ENCODE measurements around the gene VPREB1.

Gene VPREB1

GRCh38 chr22:22244316-22245250 is at the start of gene VPREB1:
TSS of gene VPREB1 (plus strand) at chr22:22244786. CDS start at chr22:22244814, 28 bp downstream.
- Histone ChIP-seq H3K27me3 (replicated peaks; ENCODE audit: control insufficient read depth, insufficient read depth, low read length) (peaks cover 62% of the 10 kb centered on the region), H3K9me3 (ENCODE audit: control insufficient read depth, low read length) (no peaks in the 10 kb centered on the region), H3K4me1 (ENCODE audit: control insufficient read depth, insufficient read depth, low read length) (no peaks in the 10 kb centered on the region), H3K9ac (ENCODE audit: low read length) (no peak within 1 kb of the TSS), H3K36me3 (ENCODE audit: control insufficient read depth, insufficient read depth, low read length, severe bottlenecking) (no peaks in the 10 kb centered on the region), H3K4me3 (ENCODE audit: low read length) (no peak within 1 kb of the TSS)
- DNase-seq (ENCODE audit: low read depth), result no peak

- no peak for DNase-seq (ENCODE audit: low read depth)
- Histone ChIP-seq H3K36me3 (ENCODE audit: control insufficient read depth, insufficient read depth, low read length, severe bottlenecking) (no peaks in the 10 kb centered on the region), H3K4me1 (ENCODE audit: control insufficient read depth, insufficient read depth, low read length) (no peaks in the 10 kb centered on the region), H3K4me3 (ENCODE audit: low read length) (no peak overlapping the region), H3K9ac (ENCODE audit: low read length) (no peak overlapping the region), H3K27me3 (replicated peaks; ENCODE audit: control insufficient read depth, insufficient read depth, low read length) (peaks cover 45% of the 10 kb centered on the region), H3K9me3 (ENCODE audit: control insufficient read depth, low read length) (no peaks in the 10 kb centered on the region)
Measured at GRCh38 chr22:22194931-22195264, 49.7 kb upstream of the VPREB1 start.

GRCh38 chr22:22195265-22196017 is 49.1 kb upstream of the VPREB1 start:
- no peak overlapping the region for H3K4me3 ChIP-seq (ENCODE audit: low read length)
- peak; percentile 52 for DNase-seq (ENCODE audit: low read depth)
- H3K4me1 ChIP-seq (ENCODE audit: control insufficient read depth, insufficient read depth, low read length), result no peaks in the 10 kb centered on the region
- no peaks in the 10 kb centered on the region for H3K36me3 ChIP-seq (ENCODE audit: control insufficient read depth, insufficient read depth, low read length, severe bottlenecking)
- no peak overlapping the region for H3K9ac ChIP-seq (ENCODE audit: low read length)
- H3K27me3 ChIP-seq (replicated peaks; ENCODE audit: control insufficient read depth, insufficient read depth, low read length), result peaks cover 50% of the 10 kb centered on the region
- H3K9me3 ChIP-seq (ENCODE audit: control insufficient read depth, low read length), result no peaks in the 10 kb centered on the region

GRCh38 chr22:22196018-22196533 is 48.5 kb upstream of the VPREB1 start:
- H3K4me1 ChIP-seq (ENCODE audit: control insufficient read depth, insufficient read depth, low read length), result no peaks in the 10 kb centered on the region
- H3K4me3 ChIP-seq (ENCODE audit: low read length), result no peak overlapping the region
- no peak for DNase-seq (ENCODE audit: low read depth)
- no peaks in the 10 kb centered on the region for H3K36me3 ChIP-seq (ENCODE audit: control insufficient read depth, insufficient read depth, low read length, severe bottlenecking)
- no peaks in the 10 kb centered on the region for H3K9me3 ChIP-seq (ENCODE audit: control insufficient read depth, low read length)
- peaks cover 56% of the 10 kb centered on the region for H3K27me3 ChIP-seq (replicated peaks; ENCODE audit: control insufficient read depth, insufficient read depth, low read length)
- no peak overlapping the region for H3K9ac ChIP-seq (ENCODE audit: low read length)

GRCh38 chr22:22196833-22197477 is 47.6 kb upstream of the VPREB1 start:
- Histone ChIP-seq H3K27me3 (replicated peaks; ENCODE audit: control insufficient read depth, insufficient read depth, low read length) (peaks cover 64% of the 10 kb centered on the region), H3K36me3 (ENCODE audit: control insufficient read depth, insufficient read depth, low read length, severe bottlenecking) (no peaks in the 10 kb centered on the region)
- DNase-seq (ENCODE audit: low read depth), result no peak

GRCh38 chr22:22197993-22198402 is 46.6 kb upstream of the VPREB1 start:
- no peak overlapping the region for H3K4me3 ChIP-seq (ENCODE audit: low read length)
- DNase-seq (ENCODE audit: low read depth), result no peak
- H3K9ac ChIP-seq (ENCODE audit: low read length), result no peak overlapping the region
- no peaks in the 10 kb centered on the region for H3K36me3 ChIP-seq (ENCODE audit: control insufficient read depth, insufficient read depth, low read length, severe bottlenecking)
- H3K4me1 ChIP-seq (ENCODE audit: control insufficient read depth, insufficient read depth, low read length), result no peaks in the 10 kb centered on the region
- H3K9me3 ChIP-seq (ENCODE audit: control insufficient read depth, low read length), result no peaks in the 10 kb centered on the region
- peaks cover 67% of the 10 kb centered on the region for H3K27me3 ChIP-seq (replicated peaks; ENCODE audit: control insufficient read depth, insufficient read depth, low read length)

More at GRCh38 chr22:22196833-22197477, 47.6 kb upstream of the VPREB1 start:
- Histone ChIP-seq H3K9ac (ENCODE audit: low read length) (no peak overlapping the region), H3K4me3 (ENCODE audit: low read length) (no peak overlapping the region), H3K9me3 (ENCODE audit: control insufficient read depth, low read length) (no peaks in the 10 kb centered on the region), H3K4me1 (ENCODE audit: control insufficient read depth, insufficient read depth, low read length) (no peaks in the 10 kb centered on the region)

GRCh38 chr22:22198751-22199150 is 45.8 kb upstream of the VPREB1 start:
- H3K4me3 ChIP-seq (ENCODE audit: low read length), result no peak overlapping the region
- no peaks in the 10 kb centered on the region for H3K36me3 ChIP-seq (ENCODE audit: control insufficient read depth, insufficient read depth, low read length, severe bottlenecking)
- H3K9me3 ChIP-seq (ENCODE audit: control insufficient read depth, low read length), result no peaks in the 10 kb centered on the region
- DNase-seq (ENCODE audit: low read depth), result no peak
- no peaks in the 10 kb centered on the region for H3K4me1 ChIP-seq (ENCODE audit: control insufficient read depth, insufficient read depth, low read length)
- no peak overlapping the region for H3K9ac ChIP-seq (ENCODE audit: low read length)
- peaks cover 73% of the 10 kb centered on the region for H3K27me3 ChIP-seq (replicated peaks; ENCODE audit: control insufficient read depth, insufficient read depth, low read length)

- H3K36me3 ChIP-seq (ENCODE audit: control insufficient read depth, insufficient read depth, low read length, severe bottlenecking), result no peaks in the 10 kb centered on the region
- no peak overlapping the region for H3K4me3 ChIP-seq (ENCODE audit: low read length)
- H3K9ac ChIP-seq (ENCODE audit: low read length), result no peak overlapping the region
- no peaks in the 10 kb centered on the region for H3K9me3 ChIP-seq (ENCODE audit: control insufficient read depth, low read length)
- H3K27me3 ChIP-seq (replicated peaks; ENCODE audit: control insufficient read depth, insufficient read depth, low read length), result peaks cover 73% of the 10 kb centered on the region
- DNase-seq (ENCODE audit: low read depth), result no peak
- H3K4me1 ChIP-seq (ENCODE audit: control insufficient read depth, insufficient read depth, low read length), result no peaks in the 10 kb centered on the region
Measured at GRCh38 chr22:22199634-22200033, 45.0 kb upstream of the VPREB1 start.

GRCh38 chr22:22200569-22201184 is 43.9 kb upstream of the VPREB1 start:
- Histone ChIP-seq H3K27me3 (replicated peaks; ENCODE audit: control insufficient read depth, insufficient read depth, low read length) (peaks cover 74% of the 10 kb centered on the region), H3K4me3 (ENCODE audit: low read length) (no peak overlapping the region), H3K36me3 (ENCODE audit: control insufficient read depth, insufficient read depth, low read length, severe bottlenecking) (no peaks in the 10 kb centered on the region), H3K9me3 (ENCODE audit: control insufficient read depth, low read length) (no peaks in the 10 kb centered on the region), H3K4me1 (ENCODE audit: control insufficient read depth, insufficient read depth, low read length) (no peaks in the 10 kb centered on the region), H3K9ac (ENCODE audit: low read length) (no peak overlapping the region)
- no peak for DNase-seq (ENCODE audit: low read depth)

- H3K36me3 ChIP-seq (ENCODE audit: control insufficient read depth, insufficient read depth, low read length, severe bottlenecking), result no peaks in the 10 kb centered on the region
- no peak overlapping the region for H3K9ac ChIP-seq (ENCODE audit: low read length)
- no peak overlapping the region for H3K4me3 ChIP-seq (ENCODE audit: low read length)
- H3K4me1 ChIP-seq (ENCODE audit: control insufficient read depth, insufficient read depth, low read length), result no peaks in the 10 kb centered on the region
- DNase-seq (ENCODE audit: low read depth), result no peak
- H3K9me3 ChIP-seq (ENCODE audit: control insufficient read depth, low read length), result no peaks in the 10 kb centered on the region
- peaks cover 73% of the 10 kb centered on the region for H3K27me3 ChIP-seq (replicated peaks; ENCODE audit: control insufficient read depth, insufficient read depth, low read length)
Measured at GRCh38 chr22:22201185-22201929, 43.2 kb upstream of the VPREB1 start.

Measured in adipocyte (in vitro differentiated cells).